Subcutaneous abdominal adipose tissue (tissue), 5 donors: Measurements from ENCODE around the gene PDIA4.

Experiments
- H3K27ac ChIP-seq: one replicate; pipeline ENCODE4 v1.7.0; 2013; ENCODE audit warnings: low read depth, mild to moderate bottlenecking, inconsistent platforms, low read length, moderate library complexity
- H3K27me3 ChIP-seq, 5 donors: one replicate each; pipeline ENCODE4 v1.7.0; 2013; ENCODE audit warnings: low read length in 5 of 5, inconsistent platforms in 1 of 5; ENCODE audit not compliant: control insufficient read depth in 5 of 5, insufficient read depth in 4 of 5
- H3K36me3 ChIP-seq, 5 donors: one replicate each; pipeline ENCODE4 v1.7.0; 2013; ENCODE audit warnings: low read length in 5 of 5; ENCODE audit not compliant: control insufficient read depth in 5 of 5, insufficient read depth in 5 of 5
- H3K4me1 ChIP-seq, 5 donors: one replicate each; pipeline ENCODE4 v1.7.0; 2013; ENCODE audit warnings: low read length in 5 of 5, mild to moderate bottlenecking in 3 of 5, moderate library complexity in 1 of 5; ENCODE audit not compliant: control insufficient read depth in 5 of 5, insufficient read depth in 5 of 5
- H3K4me3 ChIP-seq, 5 donors: one replicate each; pipeline ENCODE4 v1.7.0; 2013; ENCODE audit warnings: low read length in 5 of 5, low read depth in 1 of 5
- H3K9ac ChIP-seq, 5 donors: one replicate each; pipeline ENCODE4 v1.7.0; 2013; ENCODE audit warnings: low read length in 5 of 5, mild to moderate bottlenecking in 4 of 5, moderate library complexity in 3 of 5
- H3K9me3 ChIP-seq, 5 donors: one replicate each; pipeline ENCODE4 v1.7.0; 2013; ENCODE audit warnings: low read length in 5 of 5; ENCODE audit not compliant: control insufficient read depth in 5 of 5
- donor health status: healthy.
- donor health status: healthy.
- donor health status: healthy.
- donor health status: healthy.
- donor health status: healthy.

Gene PDIA4, protein sequence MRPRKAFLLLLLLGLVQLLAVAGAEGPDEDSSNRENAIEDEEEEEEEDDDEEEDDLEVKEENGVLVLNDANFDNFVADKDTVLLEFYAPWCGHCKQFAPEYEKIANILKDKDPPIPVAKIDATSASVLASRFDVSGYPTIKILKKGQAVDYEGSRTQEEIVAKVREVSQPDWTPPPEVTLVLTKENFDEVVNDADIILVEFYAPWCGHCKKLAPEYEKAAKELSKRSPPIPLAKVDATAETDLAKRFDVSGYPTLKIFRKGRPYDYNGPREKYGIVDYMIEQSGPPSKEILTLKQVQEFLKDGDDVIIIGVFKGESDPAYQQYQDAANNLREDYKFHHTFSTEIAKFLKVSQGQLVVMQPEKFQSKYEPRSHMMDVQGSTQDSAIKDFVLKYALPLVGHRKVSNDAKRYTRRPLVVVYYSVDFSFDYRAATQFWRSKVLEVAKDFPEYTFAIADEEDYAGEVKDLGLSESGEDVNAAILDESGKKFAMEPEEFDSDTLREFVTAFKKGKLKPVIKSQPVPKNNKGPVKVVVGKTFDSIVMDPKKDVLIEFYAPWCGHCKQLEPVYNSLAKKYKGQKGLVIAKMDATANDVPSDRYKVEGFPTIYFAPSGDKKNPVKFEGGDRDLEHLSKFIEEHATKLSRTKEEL

GRCh38 chr7:149028346-149029109, at the start of gene PDIA4:
Gene PDIA4, minus strand, starts transcription at chr7:149028505. Its CDS starts 97 bp downstream, at chr7:149028408.
- Histone ChIP-seq H3K27ac (peak within 1 kb of the TSS; percentile 82), H3K9ac (peak within 1 kb of the TSS; percentile 71 to 89 (median 83)), H3K36me3 (no peaks in the 10 kb centered on the region), H3K9me3 (no peaks in the 10 kb centered on the region), H3K27me3 (no peaks in the 10 kb centered on the region), H3K4me3 (peak within 1 kb of the TSS; percentile 57 to 84 (median 83)), H3K4me1 (peaks cover 0 to 30% (median 26%) of the 10 kb centered on the region in 5 donors)

- no peak overlapping the region for H3K4me3 ChIP-seq
- no peak overlapping the region for H3K27ac ChIP-seq
- H3K4me1 ChIP-seq: peaks cover 0 to 2% (median 0%) of the 10 kb centered on the region in 5 donors
- H3K27me3 ChIP-seq: no peaks in the 10 kb centered on the region
- no peak overlapping the region for H3K9ac ChIP-seq
- peaks cover 2 to 13% (median 7%) of the 10 kb centered on the region in 5 donors for H3K36me3 ChIP-seq
- no peaks in the 10 kb centered on the region for H3K9me3 ChIP-seq
Measured at GRCh38 chr7:149077594-149077993, 49.3 kb upstream of the PDIA4 start.

- Histone ChIP-seq H3K4me1 (peaks cover 0 to 14% (median 9%) of the 10 kb centered on the region in 5 donors), H3K9me3 (no peaks in the 10 kb centered on the region)
Measured at GRCh38 chr7:149075286-149075685, 47.0 kb upstream of the PDIA4 start.

GRCh38 chr7:149074116-149074885, 46.0 kb upstream of the PDIA4 start:
- H3K4me3 ChIP-seq: no peak overlapping the region
- peak overlapping the region in 1 of 5 donors; percentile 41 for H3K9ac ChIP-seq
- no peaks in the 10 kb centered on the region for H3K9me3 ChIP-seq
- peaks cover 0 to 14% (median 9%) of the 10 kb centered on the region in 5 donors for H3K4me1 ChIP-seq
- H3K36me3 ChIP-seq: peaks cover 6 to 33% (median 29%) of the 10 kb centered on the region in 5 donors
- H3K27ac ChIP-seq: no peak overlapping the region
- H3K27me3 ChIP-seq: no peaks in the 10 kb centered on the region

More at GRCh38 chr7:149075286-149075685, 47.0 kb upstream of the PDIA4 start:
- Histone ChIP-seq H3K36me3 (peaks cover 6 to 30% (median 27%) of the 10 kb centered on the region in 5 donors), H3K9ac (no peak overlapping the region), H3K27me3 (no peaks in the 10 kb centered on the region), H3K27ac (no peak overlapping the region), H3K4me3 (no peak overlapping the region)

GRCh38 chr7:149072438-149072775, 44.1 kb upstream of the PDIA4 start:
- Histone ChIP-seq H3K27me3 (no peaks in the 10 kb centered on the region), H3K9me3 (no peaks in the 10 kb centered on the region), H3K4me3 (peak overlapping the region in 2 of 5 donors; percentile 28 to 29), H3K9ac (peak overlapping the region in 1 of 5 donors; percentile 51), H3K36me3 (peaks cover 6 to 33% (median 33%) of the 10 kb centered on the region in 5 donors), H3K4me1 (peaks cover 0 to 14% (median 9%) of the 10 kb centered on the region in 5 donors), H3K27ac (peak overlapping the region; percentile 60)

- peak overlapping the region in 2 of 5 donors; percentile 35 to 51 for H3K9ac ChIP-seq
- H3K27me3 ChIP-seq: no peaks in the 10 kb centered on the region
- H3K4me3 ChIP-seq: peak overlapping the region in 4 of 5 donors; percentile 25 to 36 (median 28)
- peaks cover 0 to 14% (median 9%) of the 10 kb centered on the region in 5 donors for H3K4me1 ChIP-seq
- H3K9me3 ChIP-seq: no peaks in the 10 kb centered on the region
- peaks cover 4 to 31% (median 30%) of the 10 kb centered on the region in 5 donors for H3K36me3 ChIP-seq
- H3K27ac ChIP-seq: peak overlapping the region; percentile 60
Measured at GRCh38 chr7:149071641-149072437, 43.5 kb upstream of the PDIA4 start.

DNA sequence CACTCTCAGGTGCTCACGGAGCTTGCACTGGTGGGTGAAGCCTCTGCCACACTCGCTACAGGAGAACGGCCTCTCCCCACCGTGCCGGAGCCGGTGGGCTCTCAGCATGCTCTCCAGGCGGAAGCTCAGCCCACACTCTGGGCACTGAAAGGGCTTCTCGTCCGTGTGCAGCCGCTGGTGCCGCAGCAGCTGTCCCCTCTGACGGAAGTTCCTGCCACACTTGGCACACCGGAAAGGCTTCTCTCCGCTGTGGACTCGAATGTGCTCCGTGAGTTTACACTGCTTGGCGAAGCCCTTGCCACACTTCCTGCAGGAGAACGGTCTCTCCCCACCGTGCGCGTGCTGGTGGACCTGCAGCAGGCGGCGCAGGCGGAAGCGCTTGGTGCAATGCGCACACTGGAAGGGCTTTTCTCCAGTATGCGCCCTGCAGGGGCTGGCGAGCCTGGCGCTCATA, 42.9 kb upstream of the PDIA4 start:
- no peak overlapping the region for H3K9ac ChIP-seq
- H3K4me1 ChIP-seq: peaks cover 0 to 14% (median 9%) of the 10 kb centered on the region in 5 donors
- no peaks in the 10 kb centered on the region for H3K27me3 ChIP-seq
- H3K27ac ChIP-seq: no peak overlapping the region
- peak overlapping the region in 2 of 5 donors; percentile 28 to 29 for H3K4me3 ChIP-seq
- H3K36me3 ChIP-seq: peaks cover 2 to 30% (median 28%) of the 10 kb centered on the region in 5 donors
- H3K9me3 ChIP-seq: no peaks in the 10 kb centered on the region

GRCh38 chr7:149070372-149071125, 42.2 kb upstream of the PDIA4 start:
- no peak overlapping the region for H3K9ac ChIP-seq
- H3K9me3 ChIP-seq: no peaks in the 10 kb centered on the region
- H3K4me3 ChIP-seq: no peak overlapping the region
- H3K27me3 ChIP-seq: no peaks in the 10 kb centered on the region
- peaks cover 0 to 14% (median 12%) of the 10 kb centered on the region in 5 donors for H3K4me1 ChIP-seq
- peaks cover 2 to 30% (median 28%) of the 10 kb centered on the region in 5 donors for H3K36me3 ChIP-seq
- no peak overlapping the region for H3K27ac ChIP-seq
